Activated CD4-positive, alpha-beta T cell treated with anti-CD3 and anti-CD28 coated beads, Interleukin-2, amount 10 ng/mL, durations not matched to agents 7 days and 5 days (primary cell): Measurements from ENCODE around the gene IL17RC. TPM values are rescaled to one million over a fixed set of nuclear protein-coding genes. Genes with fewer than 3 reads are reported as not detected.
"Not testable (repeated sequence)": the region's sequence is repeated elsewhere in the genome, so short reads cannot be mapped to it uniquely, and the experiment has no call there.

Experiments used
- CTCF ChIA-PET: fragments of 350-600 bp; sonication (Branson Sonifier 250); formaldehyde crosslinking; loops from one replicate; lab custom pipeline; 2021; ENCODE audit warnings: antibody characterized with exemption; lab: Charles Lee
- POLR2A ChIA-PET: fragments of 350-600 bp; sonication (Branson Sonifier 250); formaldehyde crosslinking; loops from one replicate; lab custom pipeline; 2021; ENCODE audit warnings: antibody characterized with exemption; lab: Charles Lee
- DNase-seq: peaks from one replicate; pipeline ENCODE4 v3.0.0-alpha.2; 2020
- H3K27ac Mint-ChIP-seq: one replicate; pipeline ENCODE4 v1.8.0; 2021; ENCODE audit warnings: mild to moderate bottlenecking, moderate library complexity, mixed read lengths
- H3K27me3 Mint-ChIP-seq: one replicate; pipeline ENCODE4 v1.8.0; 2021; ENCODE audit warnings: mixed read lengths
- H3K36me3 Mint-ChIP-seq: one replicate; pipeline ENCODE4 v1.8.0; 2021; ENCODE audit warnings: low read depth, mixed read lengths
- H3K4me1 Mint-ChIP-seq: one replicate; pipeline ENCODE4 v1.8.0; 2021; ENCODE audit warnings: mixed read lengths
- H3K4me3 Mint-ChIP-seq: one replicate; pipeline ENCODE4 v1.8.0; 2021; ENCODE audit warnings: mild to moderate bottlenecking, moderate library complexity, mixed read lengths
- H3K9me3 Mint-ChIP-seq: one replicate; pipeline ENCODE4 v1.8.0; 2021; ENCODE audit warnings: mixed read lengths
- total RNA-seq, 2 experiments: library from RNA; stranded (reverse); gene quantifications; one replicate each; pipeline ENCODE4 v1.2.3, GENCODE V29; 2021

The IL17RC gene
- total RNA-seq, 2 experiments from 2014 or later = 0.32 to 0.52 TPM

- peak overlapping the region; percentile 3 for H3K27ac Mint-ChIP-seq
- peaks cover 40% of the 10 kb centered on the region for H3K4me1 Mint-ChIP-seq
- POLR2A ChIA-PET = no interaction called here
- no peak overlapping the region for H3K4me3 Mint-ChIP-seq
- peaks cover 20% of the 10 kb centered on the region for H3K36me3 Mint-ChIP-seq
- CTCF ChIA-PET = interaction anchor here (0.8 kb wide), 1 partner anchor 28 kb away, joined by 4 read pairs; no protein-coding TSS in a partner anchor
- DNase-seq = no peak
- no peaks in the 10 kb centered on the region for H3K27me3 Mint-ChIP-seq
- H3K9me3 Mint-ChIP-seq = no peaks in the 10 kb centered on the region
These were observed 19.2 kb upstream of the IL17RC start for GRCh38 chr3:9897408-9898372.

GRCh38 chr3:9898467-9899241, 18.2 kb upstream of the IL17RC start:
- Mint-ChIP-seq H3K36me3 (peaks cover 13% of the 10 kb centered on the region), H3K4me3 (no peak overlapping the region), H3K9me3 (no peaks in the 10 kb centered on the region), H3K27me3 (no peaks in the 10 kb centered on the region), H3K4me1 (peaks cover 42% of the 10 kb centered on the region), H3K27ac (peak overlapping the region; percentile 3)
- no peak for DNase-seq
- POLR2A ChIA-PET = no interaction called here
- CTCF ChIA-PET = no interaction called here

- no peak overlapping the region for H3K27ac Mint-ChIP-seq
- H3K9me3 Mint-ChIP-seq = no peaks in the 10 kb centered on the region
- ChIA-PET CTCF (interaction anchor here (1.0 kb wide), 1 partner anchor 522 kb away, joined by 3 read pairs; no protein-coding TSS in a partner anchor), POLR2A (no interaction called here)
- H3K4me1 Mint-ChIP-seq = peaks cover 39% of the 10 kb centered on the region
- H3K36me3 Mint-ChIP-seq = peaks cover 6% of the 10 kb centered on the region
- H3K4me3 Mint-ChIP-seq = no peak overlapping the region
- no peak for DNase-seq
- H3K27me3 Mint-ChIP-seq = no peaks in the 10 kb centered on the region
These were observed 17.6 kb upstream of the IL17RC start for GRCh38 chr3:9899289-9899791.

GRCh38 chr3:9900965-9901415, 15.9 kb upstream of the IL17RC start:
- H3K4me3 Mint-ChIP-seq, H3K36me3 Mint-ChIP-seq, H3K27me3 Mint-ChIP-seq, H3K9me3 Mint-ChIP-seq, POLR2A ChIA-PET, DNase-seq: not testable (repeated sequence)
- CTCF ChIA-PET = interaction anchor here (0.6 to 2.9 kb wide), 2 partner anchors 31 to 76 kb away, joined by 4 to 10 read pairs; no protein-coding TSS in a partner anchor
- peaks cover 32% of the 10 kb centered on the region for H3K4me1 Mint-ChIP-seq
- H3K27ac Mint-ChIP-seq = peak overlapping the region; percentile 11

- ChIA-PET CTCF (interaction anchor here (0.6 to 2.9 kb wide), 7 partner anchors 9 to 113 kb away, joined by 3 to 13 read pairs (median 3); no protein-coding TSS in a partner anchor), POLR2A (interaction anchor here (0.8 kb wide), 1 partner anchor 22 kb away, joined by 3 read pairs; no protein-coding TSS in a partner anchor)
- no peaks in the 10 kb centered on the region for H3K36me3 Mint-ChIP-seq
- peak overlapping the region; percentile 66 for H3K27ac Mint-ChIP-seq
- H3K27me3 Mint-ChIP-seq = no peaks in the 10 kb centered on the region
- peak overlapping the region; percentile 22 for H3K4me3 Mint-ChIP-seq
- H3K4me1 Mint-ChIP-seq = peaks cover 31% of the 10 kb centered on the region
- no peaks in the 10 kb centered on the region for H3K9me3 Mint-ChIP-seq
- DNase-seq = peak; percentile 46
These were observed 14.9 kb upstream of the IL17RC start for GRCh38 chr3:9901967-9902366.

- peak within 1 kb of the TSS; percentile 22 for H3K4me3 Mint-ChIP-seq
- H3K27me3 Mint-ChIP-seq = no peaks in the 10 kb centered on the region
- H3K4me1 Mint-ChIP-seq = peaks cover 31% of the 10 kb centered on the region
- no peaks in the 10 kb centered on the region for H3K36me3 Mint-ChIP-seq
- DNase-seq = no peak
- no peaks in the 10 kb centered on the region for H3K9me3 Mint-ChIP-seq
- POLR2A ChIA-PET = interaction anchor here (0.8 kb wide), 1 partner anchor 22 kb away, joined by 3 read pairs; no protein-coding TSS in a partner anchor
- CTCF ChIA-PET = interaction anchor here (0.5 to 2.9 kb wide), 8 partner anchors 9 to 411 kb away, joined by 3 to 13 read pairs (median 3); partner anchors contain the start of gene IL17RC
- H3K27ac Mint-ChIP-seq = peak within 1 kb of the TSS; percentile 66
These were observed 14.3 kb upstream of the IL17RC start, which contains the start of gene IL17RE for GRCh38 chr3:9902372-9903237. Gene IL17RE, plus strand, starts transcription at chr3:9902848. Its CDS starts 85 bp downstream, at chr3:9902933.

GRCh38 chr3:9903238-9903624, 13.7 kb upstream of the IL17RC start:
- Mint-ChIP-seq H3K27ac (no peak overlapping the region), H3K4me3 (no peak overlapping the region), H3K36me3 (no peaks in the 10 kb centered on the region), H3K4me1 (peaks cover 31% of the 10 kb centered on the region), H3K9me3 (no peaks in the 10 kb centered on the region), H3K27me3 (no peaks in the 10 kb centered on the region)
- ChIA-PET CTCF (interaction anchor here (0.8 to 2.9 kb wide), 5 partner anchors 8 to 111 kb away, joined by 3 to 13 read pairs (median 5); partner anchors contain the start of gene IL17RC), POLR2A (no interaction called here)
- DNase-seq = no peak

- H3K27me3 Mint-ChIP-seq = no peaks in the 10 kb centered on the region
- ChIA-PET POLR2A (no interaction called here), CTCF (interaction anchor here (1.3 to 2.7 kb wide), 2 partner anchors 7 to 29 kb away, joined by 5 to 13 read pairs; no protein-coding TSS in a partner anchor)
- peaks cover 31% of the 10 kb centered on the region for H3K4me1 Mint-ChIP-seq
- no peaks in the 10 kb centered on the region for H3K9me3 Mint-ChIP-seq
- DNase-seq = no peak
- no peak overlapping the region for H3K27ac Mint-ChIP-seq
- no peak overlapping the region for H3K4me3 Mint-ChIP-seq
- H3K36me3 Mint-ChIP-seq = no peaks in the 10 kb centered on the region
These were observed 13.0 kb upstream of the IL17RC start for GRCh38 chr3:9903904-9904303.

GRCh38 chr3:9906480-9906879, 10.4 kb upstream of the IL17RC start:
- ChIA-PET CTCF (interaction anchor here (1.2 to 1.4 kb wide), 2 partner anchors 22 to 298 kb away, joined by 3 read pairs; no protein-coding TSS in a partner anchor), POLR2A (no interaction called here)
- no peak for DNase-seq
- Mint-ChIP-seq H3K27ac (no peak overlapping the region), H3K9me3 (no peaks in the 10 kb centered on the region), H3K27me3 (no peaks in the 10 kb centered on the region), H3K4me1 (peaks cover 27% of the 10 kb centered on the region), H3K4me3 (no peak overlapping the region), H3K36me3 (no peaks in the 10 kb centered on the region)

- peaks cover 3% of the 10 kb centered on the region for H3K27me3 Mint-ChIP-seq
- no peak overlapping the region for H3K4me3 Mint-ChIP-seq
- no peak overlapping the region for H3K27ac Mint-ChIP-seq
- H3K36me3 Mint-ChIP-seq = no peaks in the 10 kb centered on the region
- peaks cover 15% of the 10 kb centered on the region for H3K4me1 Mint-ChIP-seq
- no peaks in the 10 kb centered on the region for H3K9me3 Mint-ChIP-seq
- no peak for DNase-seq
- POLR2A ChIA-PET = no interaction called here
- CTCF ChIA-PET = interaction anchor here (1.4 kb wide), 2 partner anchors 24 to 115 kb away, joined by 3 read pairs; partner anchors contain the start of gene ARPC4
These were observed 8.6 kb upstream of the IL17RC start for GRCh38 chr3:9908286-9908685.
